Measurements from ENCODE around the gene ABLIM3.

GRCh38 chr5:149108651-149109280, 32.5 kb upstream of the ABLIM3 start:
- TF ChIP-seq CTCF (optimal IDR thresholded peaks at IDR 0.05 in 1 of 3, IDR thresholded peaks at IDR 0.05 in 1 of 3, conservative IDR thresholded peaks at IDR 0.05 in 1 of 3; ENCODE audit: extremely low read depth in 1 of 3, insufficient read depth in 2 of 3, low read length in 3 of 3), result no peak
- no peak for TF ChIP-seq EZH2 (IDR thresholded peaks at IDR 0.05; ENCODE audit: low read length)
